Measurements from ENCODE around the gene PLCB1.

PLCB1 gene

GRCh38 chr20:8131598-8132483, at the start of gene PLCB1:
TSS of gene PLCB1 (plus strand) at chr20:8132266. CDS start at chr20:8132652, 386 bp downstream.
- DNase-seq (ENCODE audit: low read depth) = peak; percentile 4
- TF ChIP-seq, protein P1, sequence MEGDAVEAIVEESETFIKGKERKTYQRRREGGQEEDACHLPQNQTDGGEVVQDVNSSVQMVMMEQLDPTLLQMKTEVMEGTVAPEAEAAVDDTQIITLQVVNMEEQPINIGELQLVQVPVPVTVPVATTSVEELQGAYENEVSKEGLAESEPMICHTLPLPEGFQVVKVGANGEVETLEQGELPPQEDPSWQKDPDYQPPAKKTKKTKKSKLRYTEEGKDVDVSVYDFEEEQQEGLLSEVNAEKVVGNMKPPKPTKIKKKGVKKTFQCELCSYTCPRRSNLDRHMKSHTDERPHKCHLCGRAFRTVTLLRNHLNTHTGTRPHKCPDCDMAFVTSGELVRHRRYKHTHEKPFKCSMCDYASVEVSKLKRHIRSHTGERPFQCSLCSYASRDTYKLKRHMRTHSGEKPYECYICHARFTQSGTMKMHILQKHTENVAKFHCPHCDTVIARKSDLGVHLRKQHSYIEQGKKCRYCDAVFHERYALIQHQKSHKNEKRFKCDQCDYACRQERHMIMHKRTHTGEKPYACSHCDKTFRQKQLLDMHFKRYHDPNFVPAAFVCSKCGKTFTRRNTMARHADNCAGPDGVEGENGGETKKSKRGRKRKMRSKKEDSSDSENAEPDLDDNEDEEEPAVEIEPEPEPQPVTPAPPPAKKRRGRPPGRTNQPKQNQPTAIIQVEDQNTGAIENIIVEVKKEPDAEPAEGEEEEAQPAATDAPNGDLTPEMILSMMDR (IDR thresholded peaks at IDR 0.05; ENCODE audit: control insufficient read depth, insufficient read depth, low read depth, low read length, missing control alignments) = peak; percentile 92
- peak within 1 kb of the TSS; percentile 46 for H3K4me3 ChIP-seq (ENCODE audit: control insufficient read depth, low read depth, low read length)

DNA sequence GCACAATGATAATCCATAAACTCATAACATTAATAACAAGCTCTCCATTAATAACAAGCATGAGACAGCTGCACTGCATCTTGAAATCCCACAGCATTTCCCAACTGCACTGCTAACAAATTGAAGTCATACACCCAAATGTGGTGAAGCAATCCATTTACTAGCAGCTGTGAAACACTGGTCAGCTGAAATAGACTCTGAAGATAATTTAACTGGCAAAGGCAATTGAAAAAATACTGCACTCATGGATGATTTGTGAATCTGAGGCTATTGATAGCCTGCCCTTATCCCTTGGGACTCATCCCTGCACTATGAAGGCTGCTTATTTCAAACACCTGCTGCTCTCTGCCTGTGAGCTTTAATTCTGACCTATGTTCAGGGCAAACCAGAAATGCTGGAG, 49.1 kb upstream of the PLCB1 start:
- no peak overlapping the region for H3K4me3 ChIP-seq (ENCODE audit: control insufficient read depth, low read depth, low read length)
- no peak for DNase-seq (ENCODE audit: low read depth)
- TF ChIP-seq, protein P1 (IDR thresholded peaks at IDR 0.05; ENCODE audit: control insufficient read depth, insufficient read depth, low read depth, low read length, missing control alignments) = no peak

GRCh38 chr20:8089668-8090067, 42.4 kb upstream of the PLCB1 start:
- DNase-seq (ENCODE audit: low read depth) = no peak
- no peak overlapping the region for H3K4me3 ChIP-seq (ENCODE audit: control insufficient read depth, low read depth, low read length)
- TF ChIP-seq, protein P1 (IDR thresholded peaks at IDR 0.05; ENCODE audit: control insufficient read depth, insufficient read depth, low read depth, low read length, missing control alignments) = no peak

DNA sequence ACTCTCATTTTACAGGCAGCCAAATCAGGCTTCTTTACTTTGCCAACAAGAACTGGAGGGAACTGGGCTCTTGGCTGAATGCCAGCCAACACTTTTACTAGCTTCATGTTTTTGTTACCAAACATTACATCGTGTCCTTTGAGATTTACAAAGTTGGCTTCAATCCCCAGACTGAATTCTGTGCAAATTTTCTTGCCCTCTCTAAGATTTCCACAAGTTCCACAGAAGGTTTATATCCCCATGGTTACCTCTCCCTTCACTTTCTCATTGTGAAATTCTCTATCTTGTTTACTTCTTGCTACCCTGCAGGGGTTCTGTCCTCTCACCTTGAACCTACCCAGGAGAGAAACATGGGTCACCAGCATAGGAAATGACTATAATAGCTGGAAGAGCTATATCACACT, 37.6 kb upstream of the PLCB1 start:
- H3K4me3 ChIP-seq (ENCODE audit: control insufficient read depth, low read depth, low read length) = no peak overlapping the region
- no peak for DNase-seq (ENCODE audit: low read depth)
- TF ChIP-seq, protein P1 (IDR thresholded peaks at IDR 0.05; ENCODE audit: control insufficient read depth, insufficient read depth, low read depth, low read length, missing control alignments) = no peak

DNA sequence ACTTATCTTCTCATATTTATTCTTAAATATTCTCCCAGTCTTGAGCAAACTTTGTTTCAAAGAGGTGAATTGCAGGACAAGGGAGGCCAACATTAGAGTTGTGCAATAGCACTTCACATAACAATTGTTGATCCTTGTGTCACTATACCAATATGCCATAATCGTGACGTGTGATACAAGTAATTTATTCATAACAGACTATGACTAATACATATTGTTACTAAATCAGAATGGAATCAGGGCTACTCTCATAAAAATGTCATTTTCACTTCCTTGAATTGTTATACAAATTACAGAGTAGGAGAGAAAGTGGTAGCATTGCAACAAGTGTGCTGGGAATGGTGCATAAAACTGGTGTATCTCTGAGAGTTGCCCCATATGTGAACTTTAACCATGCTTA, 37.2 kb upstream of the PLCB1 start:
- peak; percentile 16 for DNase-seq (ENCODE audit: low read depth)
- H3K4me3 ChIP-seq (ENCODE audit: control insufficient read depth, low read depth, low read length) = no peak overlapping the region
- TF ChIP-seq, protein P1 (IDR thresholded peaks at IDR 0.05; ENCODE audit: control insufficient read depth, insufficient read depth, low read depth, low read length, missing control alignments) = no peak

DNA sequence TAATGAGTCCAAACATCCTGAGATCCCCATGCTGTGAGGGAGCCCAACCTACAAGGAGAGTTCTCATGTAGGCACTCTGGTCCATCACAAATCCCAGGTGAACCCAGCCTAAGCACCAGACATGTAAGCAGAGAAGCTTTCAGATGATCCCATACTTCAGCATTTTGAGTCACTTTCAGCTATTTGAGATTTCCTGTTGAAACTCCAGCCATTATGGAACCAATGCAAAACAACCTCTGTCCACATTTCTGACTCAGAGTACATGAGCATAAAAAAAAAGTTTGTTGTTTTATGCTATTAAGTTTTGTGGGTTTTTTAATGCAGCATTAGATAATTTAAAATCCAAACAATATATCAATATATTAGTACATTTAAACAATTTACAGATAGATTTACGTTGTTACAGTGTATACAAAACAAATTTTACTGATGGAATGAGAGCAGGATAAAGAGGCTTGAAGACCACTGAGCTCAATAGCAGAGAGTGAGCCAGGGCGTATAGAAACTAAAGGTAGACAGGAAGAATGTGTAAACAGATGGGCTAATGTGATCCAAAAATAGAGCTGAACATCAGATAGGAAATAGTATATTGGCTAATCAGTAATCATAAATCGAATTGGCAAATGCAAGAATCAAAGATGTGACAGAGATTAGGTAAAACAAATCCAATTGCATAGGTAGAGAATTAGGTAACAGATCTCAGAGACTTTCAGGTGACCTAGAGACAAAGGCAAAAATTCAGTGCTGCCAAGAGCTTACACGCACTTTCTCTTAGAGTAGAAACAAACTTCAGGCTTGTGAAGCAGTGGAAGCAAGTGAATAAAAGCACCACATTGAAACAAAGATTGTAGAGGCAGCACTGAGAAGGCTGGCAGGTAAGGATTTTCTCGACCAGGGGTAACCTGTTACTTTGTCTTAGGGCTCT, 36.2 kb upstream of the PLCB1 start:
- TF ChIP-seq, protein P1 (IDR thresholded peaks at IDR 0.05; ENCODE audit: control insufficient read depth, insufficient read depth, low read depth, low read length, missing control alignments) = no peak
- no peak overlapping the region for H3K4me3 ChIP-seq (ENCODE audit: control insufficient read depth, low read depth, low read length)
- DNase-seq (ENCODE audit: low read depth) = no peak

Measured in AG09309 (cell line).